ENCODE data around the gene SPON1. TPM values are rescaled to one million over a fixed set of nuclear protein-coding genes. Genes with fewer than 3 reads are reported as not detected.

SPON1 gene
- total and polyA plus RNA-seq, 2 of the 8 experiments (the other 6 are each of a cell fraction or from before 2014, with no cell fraction given), result 1.5 to 5.4 TPM

DNA sequence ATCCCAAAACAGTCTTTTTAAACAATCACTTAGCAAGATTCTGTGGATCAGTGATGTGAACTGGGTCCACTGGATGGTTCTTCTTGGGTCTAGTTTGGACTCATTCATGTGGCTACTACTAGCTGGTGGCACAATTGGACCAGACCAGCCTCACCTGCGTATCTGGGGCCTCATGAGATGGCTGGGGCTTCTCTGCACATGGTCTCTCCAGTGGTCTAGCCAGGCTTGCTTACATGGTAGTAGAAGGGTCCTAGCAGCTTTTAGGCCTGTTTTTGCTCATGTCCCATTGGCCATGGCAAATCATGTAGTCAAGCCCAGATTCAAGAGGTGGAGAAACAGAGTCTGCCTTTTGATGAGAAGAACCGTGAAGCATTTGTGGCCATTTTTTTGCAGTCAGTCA, 302.4 kb downstream of the SPON1 start:
- no peak overlapping the region for H3K18ac ChIP-seq (ENCODE audit: extremely low read depth, low read length)
- H3K79me2 ChIP-seq (ENCODE audit: control insufficient read depth in 1 of 2, insufficient read depth in 2 of 2, low read length in 2 of 2), result no peaks in the 10 kb centered on the region
- H3K23me2 ChIP-seq (ENCODE audit: low read depth, low read length), result no peaks in the 10 kb centered on the region
- H2BK20ac ChIP-seq (ENCODE audit: low read length), result no peak overlapping the region
- no peak overlapping the region for H3K4me2 ChIP-seq (ENCODE audit: insufficient read depth in 1 of 2, low read depth in 2 of 2, low read length in 2 of 2)
- H3K27ac ChIP-seq (ENCODE audit: low read depth, low read length), result no peak overlapping the region
- ChIA-PET POLR2A (ENCODE audit: partially characterized antibody) (interaction anchor here (2.1 to 4.1 kb wide), 2 partner anchors 9 to 10 kb away, joined by 16 to 22 read pairs; no protein-coding TSS in a partner anchor), CTCF (ENCODE audit: partially characterized antibody) (interaction anchor here (2.2 to 2.8 kb wide), 3 partner anchors 11 to 190 kb away, joined by 4 to 7 read pairs (median 6); no protein-coding TSS in a partner anchor)
- DNase-seq (ENCODE audit: low read depth in 1 of 2, low spot score in 2 of 2) (peak in 1 of 2 experiments; percentile 40), FAIRE-seq (no peak)
- H2BK12ac ChIP-seq (ENCODE audit: low read depth, low read length), result no peak overlapping the region
- H2BK15ac ChIP-seq (ENCODE audit: low read length), result no peak overlapping the region
- no peak overlapping the region for H3K56ac ChIP-seq (replicated peaks; ENCODE audit: insufficient read length, low read depth, low read length)
- H4K91ac ChIP-seq (replicated peaks; ENCODE audit: insufficient read length, low read length), result no peak overlapping the region
- H3K4me3 ChIP-seq (ENCODE audit: extremely low read depth in 1 of 4, insufficient read depth in 2 of 4, low read depth in 3 of 4, low read length in 4 of 4), result no peak overlapping the region
- H3K27me3 ChIP-seq (replicated peaks in 1 of 4; ENCODE audit: control insufficient read depth in 3 of 4, extremely low read depth in 1 of 4, insufficient read depth in 3 of 4, low read length in 3 of 4), result peaks cover 0 to 2% (median 0%) of the 10 kb centered on the region in 4 experiments; a peak in 1 of 7 replicates
- H3K79me1 ChIP-seq (ENCODE audit: low read depth, low read length), result no peaks in the 10 kb centered on the region; the same call in 1 of the 2 replicates
- no peak overlapping the region for H3K23ac ChIP-seq (ENCODE audit: insufficient read length)
- 89% methylated on average over 2 of the region's 2 CpGs; no CpG with 5 or more reads in 1 of the 2 experiments for WGBS, 2 experiments (ENCODE audit: extremely low coverage in 1 of 2, insufficient coverage in 1 of 2, insufficient read length in 1 of 2, insufficient replicate concordance in 2 of 2, low coverage in 1 of 2, low lambda C conversion rate in 2 of 2, missing lambda C conversion rate in 1 of 2)
- no peak overlapping the region for H4K5ac ChIP-seq (ENCODE audit: insufficient read length, low read depth, low read length)
- H2BK5ac ChIP-seq (ENCODE audit: low read depth, low read length), result no peak overlapping the region
- H3K36me3 ChIP-seq (ENCODE audit: control insufficient read depth in 2 of 4, insufficient read depth in 4 of 4, low read length in 3 of 4), result peaks cover 0 to 22% (median 5%) of the 10 kb centered on the region in 4 experiments; a peak in 5 of 8 replicates
- no peak overlapping the region for H3K4ac ChIP-seq (replicated peaks; ENCODE audit: insufficient read length, low read depth, low read length)
- no peak overlapping the region for H3K9ac ChIP-seq (replicated peaks in 1 of 4; ENCODE audit: extremely low read depth in 1 of 4, low read depth in 3 of 4, low read length in 3 of 4)
- no peaks in the 10 kb centered on the region for H3K4me1 ChIP-seq (replicated peaks in 1 of 4; ENCODE audit: control insufficient read depth in 3 of 4, insufficient read depth in 4 of 4, low read length in 3 of 4)
- TF ChIP-seq BRCA1 (IDR thresholded peaks at IDR 0.05; ENCODE audit: low read depth, low read length) (no peak), RNF2 (IDR thresholded peaks at IDR 0.05; ENCODE audit: borderline replicate concordance, low read depth, low read length, missing control alignments, poor library complexity, severe bottlenecking) (no peak), EGR1 (IDR thresholded peaks at IDR 0.05; ENCODE audit: borderline replicate concordance, low read depth, low read length) (no peak), TBP (IDR thresholded peaks at IDR 0.05; ENCODE audit: low read depth, low read length) (no peak), YY1 (IDR thresholded peaks at IDR 0.05; ENCODE audit: low read depth, low read length) (no peak), CHD2 (IDR thresholded peaks at IDR 0.05; ENCODE audit: low read length) (no peak), TEAD4 (IDR thresholded peaks at IDR 0.05; ENCODE audit: low read depth, low read length) (no peak)
- TF ChIP-seq, protein P1, sequence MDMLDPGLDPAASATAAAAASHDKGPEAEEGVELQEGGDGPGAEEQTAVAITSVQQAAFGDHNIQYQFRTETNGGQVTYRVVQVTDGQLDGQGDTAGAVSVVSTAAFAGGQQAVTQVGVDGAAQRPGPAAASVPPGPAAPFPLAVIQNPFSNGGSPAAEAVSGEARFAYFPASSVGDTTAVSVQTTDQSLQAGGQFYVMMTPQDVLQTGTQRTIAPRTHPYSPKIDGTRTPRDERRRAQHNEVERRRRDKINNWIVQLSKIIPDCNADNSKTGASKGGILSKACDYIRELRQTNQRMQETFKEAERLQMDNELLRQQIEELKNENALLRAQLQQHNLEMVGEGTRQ (IDR thresholded peaks at IDR 0.05; ENCODE audit: low read length), result no peak
- TF ChIP-seq, protein P2, sequence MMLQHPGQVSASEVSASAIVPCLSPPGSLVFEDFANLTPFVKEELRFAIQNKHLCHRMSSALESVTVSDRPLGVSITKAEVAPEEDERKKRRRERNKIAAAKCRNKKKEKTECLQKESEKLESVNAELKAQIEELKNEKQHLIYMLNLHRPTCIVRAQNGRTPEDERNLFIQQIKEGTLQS (IDR thresholded peaks at IDR 0.05; ENCODE audit: insufficient read depth, low read depth, low read length), result no peak
- TF ChIP-seq, protein P3, sequence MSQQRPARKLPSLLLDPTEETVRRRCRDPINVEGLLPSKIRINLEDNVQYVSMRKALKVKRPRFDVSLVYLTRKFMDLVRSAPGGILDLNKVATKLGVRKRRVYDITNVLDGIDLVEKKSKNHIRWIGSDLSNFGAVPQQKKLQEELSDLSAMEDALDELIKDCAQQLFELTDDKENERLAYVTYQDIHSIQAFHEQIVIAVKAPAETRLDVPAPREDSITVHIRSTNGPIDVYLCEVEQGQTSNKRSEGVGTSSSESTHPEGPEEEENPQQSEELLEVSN (IDR thresholded peaks at IDR 0.05), result peak; percentile 64; the same call in 1 of the 2 replicates
- TF ChIP-seq, protein P4, sequence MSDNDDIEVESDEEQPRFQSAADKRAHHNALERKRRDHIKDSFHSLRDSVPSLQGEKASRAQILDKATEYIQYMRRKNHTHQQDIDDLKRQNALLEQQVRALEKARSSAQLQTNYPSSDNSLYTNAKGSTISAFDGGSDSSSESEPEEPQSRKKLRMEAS (IDR thresholded peaks at IDR 0.05), result peak; percentile 71
- peaks cover 0 to 2% of the 10 kb centered on the region in 2 experiments for H4K20me1 ChIP-seq (replicated peaks in 1 of 2; ENCODE audit: control insufficient read depth in 1 of 2, insufficient read depth in 2 of 2, low read length in 2 of 2)
- no peak overlapping the region for H2AFZ ChIP-seq (ENCODE audit: low read length)
- H3K9me3 ChIP-seq (ENCODE audit: insufficient read depth in 2 of 2, low read depth in 1 of 2, low read length in 1 of 2), result peaks cover 15 to 26% of the 10 kb centered on the region in 2 experiments
- no peak overlapping the region for H2AK5ac ChIP-seq (ENCODE audit: low read depth, low read length)
- H3K14ac ChIP-seq (ENCODE audit: insufficient read length), result no peak overlapping the region
- H2BK120ac ChIP-seq (replicated peaks; ENCODE audit: low read depth, low read length), result no peak overlapping the region
- H4K8ac ChIP-seq (ENCODE audit: extremely low read depth, insufficient read depth, low read length), result no peak overlapping the region
